Measurements from ENCODE around the gene NAV3.

GRCh38 chr12:77980782-77981181, 150.1 kb downstream of the NAV3 start:
- TF ChIP-seq CTCF (conservative IDR thresholded peaks at IDR 0.05; ENCODE audit: low read depth, low read length) (no peak), EZH2 (IDR thresholded peaks at IDR 0.05; ENCODE audit: low read length, unreplicated experiment) (no peak)

All from PC-3 (cell line).